Neuronal stem cell (in vitro differentiated cells): ENCODE measurements around the gene MLANA.

Experiments
- DNase-seq: peaks from one replicate; pipeline ENCODE4 v3.0.0-alpha.2; 2013; ENCODE audit warnings: low spot score
- H2AFZ ChIP-seq: one replicate; pipeline ENCODE4 v1.6.1; 2013; ENCODE audit warnings: mild to moderate bottlenecking, low read length, inconsistent platforms
- H2AK5ac ChIP-seq: 2 replicates; pipeline ENCODE4 v1.6.1; 2013; ENCODE audit warnings: low read depth, mild to moderate bottlenecking, inconsistent platforms, low read length, moderate library complexity, mixed read lengths
- H2BK120ac ChIP-seq: 2 replicates; pipeline ENCODE4 v1.6.1; 2013; ENCODE audit warnings: low read depth, mild to moderate bottlenecking, inconsistent platforms, low read length, moderate library complexity, mixed read lengths
- H2BK12ac ChIP-seq: one replicate; pipeline ENCODE4 v1.6.1; 2013; ENCODE audit warnings: low read length, inconsistent platforms
- H2BK15ac ChIP-seq: 2 replicates; pipeline ENCODE4 v1.6.1; 2013; ENCODE audit warnings: mild to moderate bottlenecking, low read length, inconsistent platforms, mixed read lengths
- H2BK5ac ChIP-seq: one replicate; pipeline ENCODE4 v1.6.1; 2013; ENCODE audit warnings: inconsistent platforms, mild to moderate bottlenecking, low read length, moderate library complexity
- H3K14ac ChIP-seq: one replicate; pipeline ENCODE4 v1.6.1; 2013; ENCODE audit warnings: low read length, inconsistent platforms
- H3K18ac ChIP-seq: 2 replicates; pipeline ENCODE4 v1.6.1; 2013; ENCODE audit warnings: low read length, inconsistent platforms
- H3K23ac ChIP-seq: 2 replicates; pipeline ENCODE4 v1.6.1; 2013; ENCODE audit warnings: low read depth, mild to moderate bottlenecking, mixed read lengths, low read length, inconsistent platforms; ENCODE audit not compliant: poor library complexity
- H3K27ac ChIP-seq: replicated peaks from 3 replicates; pipeline ENCODE4 v1.5.1; 2013; ENCODE audit warnings: low read length, inconsistent platforms
- H3K27me3 ChIP-seq, 3 experiments: 2 replicates each; pipeline ENCODE4 v1.6.1; 2013; ENCODE audit warnings: low read length in 3 of 3, mild to moderate bottlenecking in 2 of 3, inconsistent platforms in 1 of 3, low read depth in 1 of 3, mixed read lengths in 1 of 3, moderate library complexity in 1 of 3; ENCODE audit not compliant: control insufficient read depth in 3 of 3, insufficient read depth in 3 of 3
- H3K36me3 ChIP-seq, 2 donors: replicated peaks in 1 of 2; 2 replicates each; pipeline ENCODE4 v1.6.1; 2013; ENCODE audit warnings: low read length in 2 of 2; ENCODE audit not compliant: control insufficient read depth in 2 of 2, insufficient read depth in 2 of 2
- H3K4ac ChIP-seq: 2 replicates; pipeline ENCODE4 v1.6.1; 2013; ENCODE audit warnings: inconsistent platforms, mild to moderate bottlenecking, low read length, moderate library complexity
- H3K4me1 ChIP-seq, 2 donors: 1 replicate in 1 of 2; 2 replicates in 1 of 2; pipeline ENCODE4 v1.6.1; 2013; ENCODE audit warnings: low read length in 2 of 2, low read depth in 1 of 2; ENCODE audit not compliant: control insufficient read depth in 2 of 2, insufficient read depth in 1 of 2
- H3K4me2 ChIP-seq: one replicate; pipeline ENCODE4 v1.6.1; 2013; ENCODE audit warnings: mild to moderate bottlenecking, low read length, inconsistent platforms; ENCODE audit not compliant: insufficient read depth, poor library complexity, severe bottlenecking
- H3K4me3 ChIP-seq, 2 donors: 2 replicates each; pipeline ENCODE4 v1.5.1; 2013; ENCODE audit warnings: low read length in 2 of 2, mild to moderate bottlenecking in 2 of 2, inconsistent platforms in 1 of 2, moderate library complexity in 1 of 2
- H3K79me1 ChIP-seq: one replicate; pipeline ENCODE4 v1.6.1; 2013; ENCODE audit warnings: low read depth, mild to moderate bottlenecking, inconsistent platforms, low read length, moderate library complexity
- H3K9ac ChIP-seq: one replicate; pipeline ENCODE4 v1.6.1; 2013; ENCODE audit warnings: mild to moderate bottlenecking, low read depth, low read length, inconsistent platforms; ENCODE audit not compliant: poor library complexity
- H3K9me3 ChIP-seq, 2 donors: replicated peaks in 1 of 2; 2 replicates each; pipeline versions ENCODE3 to v1.6.1; 2013; ENCODE audit warnings: low read length in 2 of 2, mild to moderate bottlenecking in 2 of 2, inconsistent platforms in 1 of 2, low read depth in 1 of 2, mixed read lengths in 1 of 2, moderate library complexity in 1 of 2; ENCODE audit not compliant: control insufficient read depth in 2 of 2, insufficient read depth in 1 of 2
- H4K8ac ChIP-seq: one replicate; pipeline ENCODE4 v1.6.1; 2013; ENCODE audit warnings: low read depth, mild to moderate bottlenecking, inconsistent platforms, low read length, moderate library complexity
- H4K91ac ChIP-seq: one replicate; pipeline ENCODE4 v1.6.1; 2013; ENCODE audit warnings: low read length, low read depth, mild to moderate bottlenecking, inconsistent platforms; ENCODE audit not compliant: poor library complexity
- WGBS, 2 donors: extraction: QIAGEN DNeasy Blood & Tissue Kit; methylation state at CpG; one replicate each; pipeline ENCODE4 v1.1.7; 2013; ENCODE audit warnings: missing lambda C conversion rate in 2 of 2, mixed read lengths in 1 of 2; ENCODE audit not compliant: insufficient read length in 2 of 2, insufficient replicate concordance in 1 of 2; ENCODE audit errors: extremely low coverage in 2 of 2; 5-methylcytosine and 5-hydroxymethylcytosine counted together

MLANA gene

GRCh38 chr9:5908918-5909317, 18.2 kb downstream of the MLANA start:
- Histone ChIP-seq H2AK5ac (no peak overlapping the region), H3K4ac (no peak overlapping the region), H2AFZ (no peak overlapping the region), H3K18ac (no peak overlapping the region), H2BK12ac (no peak overlapping the region), H3K79me1 (no peaks in the 10 kb centered on the region), H4K8ac (no peak overlapping the region), H3K9ac (no peak overlapping the region), H3K4me3 (no peak overlapping the region), H2BK120ac (no peak overlapping the region), H3K23ac (no peak overlapping the region), H2BK5ac (no peak overlapping the region), H3K9me3 (no peaks in the 10 kb centered on the region), H3K27ac (no peak overlapping the region), H4K91ac (no peak overlapping the region), H2BK15ac (no peak overlapping the region), H3K14ac (no peak overlapping the region), H3K4me2 (no peak overlapping the region), H3K4me1 (no peaks in the 10 kb centered on the region), H3K27me3 (no peaks in the 10 kb centered on the region), H3K36me3 (no peaks in the 10 kb centered on the region)
- WGBS, 2 donors: no CpG with 5 or more reads among the region's 3 CpGs
- no peak for DNase-seq

GRCh38 chr9:5909976-5910375, 19.3 kb downstream of the MLANA start:
- Histone ChIP-seq H3K9me3 (no peaks in the 10 kb centered on the region), H2AFZ (no peak overlapping the region), H2BK15ac (no peak overlapping the region), H3K23ac (no peak overlapping the region), H4K91ac (no peak overlapping the region), H3K14ac (no peak overlapping the region), H2BK12ac (no peak overlapping the region), H2AK5ac (no peak overlapping the region), H3K27ac (no peak overlapping the region), H3K79me1 (no peaks in the 10 kb centered on the region), H2BK120ac (no peak overlapping the region), H3K4me3 (no peak overlapping the region), H3K27me3 (no peaks in the 10 kb centered on the region), H3K4me1 (no peaks in the 10 kb centered on the region), H2BK5ac (no peak overlapping the region), H3K4ac (no peak overlapping the region), H3K18ac (no peak overlapping the region), H4K8ac (no peak overlapping the region), H3K36me3 (no peaks in the 10 kb centered on the region), H3K9ac (no peak overlapping the region), H3K4me2 (no peak overlapping the region)
- DNase-seq: no peak
- no CpG with 5 or more reads among the region's 3 CpGs for WGBS, 2 donors

- H2BK15ac ChIP-seq: no peak overlapping the region
- H4K8ac ChIP-seq: no peak overlapping the region
- H4K91ac ChIP-seq: no peak overlapping the region
- no peak overlapping the region for H3K9ac ChIP-seq
- no peak overlapping the region for H2BK5ac ChIP-seq
- no peaks in the 10 kb centered on the region for H3K79me1 ChIP-seq
- WGBS, 2 donors: no CpG with 5 or more reads among the region's 1 CpG
- no peaks in the 10 kb centered on the region for H3K4me1 ChIP-seq
- no peak overlapping the region for H3K27ac ChIP-seq
- no peaks in the 10 kb centered on the region for H3K36me3 ChIP-seq
- no peak overlapping the region for H3K4ac ChIP-seq
- no peaks in the 10 kb centered on the region for H3K27me3 ChIP-seq
- no peak for DNase-seq
- H3K18ac ChIP-seq: no peak overlapping the region
- no peak overlapping the region for H2AK5ac ChIP-seq
- no peak overlapping the region for H2AFZ ChIP-seq
- no peak overlapping the region for H3K14ac ChIP-seq
- H2BK12ac ChIP-seq: no peak overlapping the region
- H3K4me2 ChIP-seq: no peak overlapping the region
- H3K23ac ChIP-seq: no peak overlapping the region
- H3K4me3 ChIP-seq: no peak overlapping the region
- no peaks in the 10 kb centered on the region for H3K9me3 ChIP-seq
- H2BK120ac ChIP-seq: no peak overlapping the region
Observed at GRCh38 chr9:5910413-5911057, 19.8 kb downstream of the MLANA start.

GRCh38 chr9:5915438-5915837, 24.7 kb downstream of the MLANA start:
- DNase-seq: no peak
- Histone ChIP-seq H2BK12ac (no peak overlapping the region), H3K27ac (no peak overlapping the region), H3K27me3 (no peaks in the 10 kb centered on the region), H4K8ac (no peak overlapping the region), H3K4me3 (no peak overlapping the region), H3K18ac (no peak overlapping the region), H4K91ac (no peak overlapping the region), H3K4me1 (no peaks in the 10 kb centered on the region), H2AFZ (no peak overlapping the region), H3K23ac (no peak overlapping the region), H3K4me2 (no peak overlapping the region), H2BK5ac (no peak overlapping the region), H3K36me3 (peaks cover 0 to 7% of the 10 kb centered on the region in 2 donors), H3K9ac (no peak overlapping the region), H3K4ac (no peak overlapping the region), H2BK15ac (no peak overlapping the region), H2BK120ac (no peak overlapping the region), H3K14ac (no peak overlapping the region), H2AK5ac (no peak overlapping the region), H3K9me3 (no peaks in the 10 kb centered on the region), H3K79me1 (no peaks in the 10 kb centered on the region)
- no CpG with 5 or more reads among the region's 4 CpGs for WGBS, 2 donors
